Measurements from ENCODE around the gene PDIA5.
"Not testable (repeated sequence)": the region's sequence is repeated elsewhere in the genome, so short reads cannot be mapped to it uniquely, and the experiment has no call there.

The PDIA5 gene

GRCh38 chr3:123093696-123094095 lies 26.9 kb downstream of the PDIA5 start:
- DNase-seq (ENCODE audit: low read depth), result no peak

DNA sequence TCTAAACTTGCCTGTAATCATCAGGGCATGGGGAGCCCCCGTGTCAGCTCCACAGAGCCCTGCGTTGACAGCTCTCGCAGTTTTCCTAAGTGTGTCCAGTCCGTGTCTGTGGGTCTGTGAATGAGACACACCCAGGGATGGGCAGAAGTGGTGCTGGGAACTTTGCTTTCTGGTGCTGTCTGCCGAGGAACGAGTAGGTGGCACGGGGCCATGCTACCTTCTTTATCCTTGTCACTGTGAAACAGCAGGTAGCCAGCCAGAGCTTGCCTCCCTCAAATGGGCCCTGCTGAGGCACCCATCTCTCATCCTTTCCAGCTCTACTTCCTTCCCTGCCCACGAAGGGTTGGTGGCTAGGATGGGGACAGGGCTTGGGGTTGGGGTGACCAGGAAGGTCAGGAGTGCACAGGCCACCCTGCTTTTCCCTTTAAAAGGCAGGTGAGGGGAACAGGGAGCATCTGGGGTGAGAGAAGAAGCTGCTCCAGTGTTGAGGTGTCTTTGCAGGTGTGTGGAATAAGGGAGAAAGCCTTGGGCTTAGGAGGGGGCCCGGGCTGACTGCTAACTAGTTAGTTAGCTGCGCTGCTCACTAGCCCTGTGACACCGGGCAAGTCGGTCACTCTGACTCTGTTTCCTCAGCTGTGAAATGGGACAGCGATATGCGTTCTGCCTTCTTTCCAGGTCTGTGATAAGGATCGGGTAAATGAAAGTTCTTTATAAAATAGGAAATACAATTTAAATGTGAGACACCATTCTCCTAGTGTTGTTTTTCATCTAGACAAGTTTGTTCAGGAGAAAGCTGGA lies 27.9 kb downstream of the PDIA5 start:
- no peak for DNase-seq (ENCODE audit: low read depth)

DNA sequence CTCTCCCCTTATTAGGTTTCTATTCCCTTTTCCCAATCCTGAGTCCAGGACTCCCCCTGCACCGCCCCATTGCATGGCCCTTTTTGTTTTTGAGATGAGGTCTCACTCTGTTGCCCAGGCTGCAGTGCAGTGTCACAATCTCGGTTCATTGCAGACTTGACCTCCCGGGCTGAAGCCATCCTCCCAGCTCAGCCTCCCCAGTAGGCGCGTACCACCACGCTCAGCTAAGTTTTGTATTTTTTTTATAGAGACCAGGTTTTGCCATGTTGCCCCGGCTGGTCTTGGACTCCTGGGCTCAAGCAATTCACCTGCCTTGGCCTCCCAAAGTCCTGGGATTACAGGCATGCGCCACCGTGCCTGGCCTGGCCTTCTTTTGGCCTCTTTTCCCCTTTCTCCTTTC lies 29.3 kb downstream of the PDIA5 start:
- no peak for DNase-seq (ENCODE audit: low read depth)

DNA sequence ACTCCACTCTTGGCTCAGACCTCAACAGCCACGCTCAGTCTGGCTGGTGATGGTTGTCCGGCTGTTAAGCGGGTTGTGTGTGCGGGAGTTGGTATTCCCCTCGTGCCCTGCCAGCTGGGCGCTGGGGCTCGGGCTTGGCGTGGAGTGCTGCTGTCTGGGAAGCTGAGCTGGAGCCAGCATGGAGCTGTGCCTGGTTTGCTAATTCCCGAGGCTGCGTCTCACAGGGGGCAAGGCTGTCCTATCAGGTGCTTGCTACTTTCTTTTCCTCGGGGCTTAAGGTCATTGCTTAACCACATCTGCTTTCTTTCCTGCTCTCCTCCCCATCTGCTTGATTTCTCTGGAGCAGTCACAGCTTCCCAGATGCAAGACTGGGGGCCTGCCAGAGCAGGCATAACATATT lies 29.9 kb downstream of the PDIA5 start:
- DNase-seq (ENCODE audit: low read depth), result no peak

GRCh38 chr3:123098426-123099330 lies 31.9 kb downstream of the PDIA5 start:
- DNase-seq (ENCODE audit: low read depth), result no peak

DNA sequence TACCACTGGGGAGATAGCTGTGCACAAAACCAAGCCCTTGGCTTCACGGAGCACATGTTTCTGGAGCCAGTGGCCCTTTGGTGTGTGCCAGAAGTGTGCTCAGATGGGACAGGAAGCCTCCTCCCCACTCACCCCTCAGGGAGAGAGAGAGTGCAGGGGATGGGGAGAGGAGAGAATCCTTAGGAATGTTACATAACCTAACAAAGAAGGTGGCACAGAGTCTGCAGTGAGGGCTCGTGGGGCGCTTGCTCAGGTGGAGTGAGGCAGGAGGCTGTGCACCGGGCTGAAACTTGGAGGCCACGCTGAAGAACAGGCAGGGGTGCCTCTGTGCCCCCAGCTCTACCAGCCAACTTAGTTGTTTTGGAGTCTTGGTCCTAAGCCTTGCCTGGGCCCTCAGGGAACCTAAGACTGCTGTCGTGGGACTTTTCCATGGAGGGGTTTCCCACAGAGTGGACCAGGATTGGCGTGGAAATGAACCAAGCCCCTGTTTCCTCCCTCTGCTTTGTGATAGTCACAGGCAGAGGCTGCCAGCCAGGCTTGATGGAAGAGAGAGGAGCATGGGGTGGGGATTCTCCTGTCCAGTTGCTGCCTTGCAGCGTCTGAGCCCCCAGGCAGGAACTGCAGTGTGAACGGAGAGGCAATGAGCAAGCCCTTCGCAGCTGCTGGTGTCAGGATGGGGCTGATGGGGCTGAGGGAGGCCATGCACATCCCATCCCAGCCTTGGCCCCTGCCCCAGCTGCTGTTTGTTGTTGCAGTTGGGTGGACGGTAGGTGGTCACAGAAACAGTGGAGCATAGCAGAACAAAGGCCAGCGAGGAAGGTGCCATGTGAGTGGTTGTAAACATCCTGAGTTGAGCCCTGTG lies 32.7 kb downstream of the PDIA5 start:
- DNase-seq (ENCODE audit: low read depth), result no peak

DNA sequence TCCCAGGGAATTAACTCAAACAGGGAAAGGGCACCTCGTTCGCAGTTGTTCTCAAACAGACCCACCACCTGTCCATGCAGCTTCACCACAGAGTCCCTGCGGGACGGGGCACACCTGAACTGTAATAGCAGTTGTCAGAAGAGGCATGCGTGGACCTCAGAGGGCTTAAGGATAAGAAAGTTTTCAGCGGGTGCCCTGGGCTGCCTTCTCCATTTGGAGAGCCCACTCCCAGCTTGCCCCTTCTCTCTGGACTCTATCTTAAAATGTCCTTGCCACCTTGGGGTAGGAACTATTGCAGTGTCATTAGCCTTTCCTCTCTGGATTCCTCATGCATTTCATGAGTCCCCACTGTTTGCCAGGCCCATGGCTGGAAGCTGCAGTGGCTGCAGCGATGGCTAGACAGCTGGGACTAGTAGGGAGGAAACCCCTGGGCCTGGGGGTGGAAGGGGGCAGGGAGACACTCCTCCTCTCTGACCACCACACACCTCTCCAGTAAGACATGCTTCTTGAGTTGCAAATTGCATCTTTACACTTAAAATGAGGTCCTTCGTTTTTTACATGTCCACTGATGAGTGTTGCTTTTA lies 33.5 kb downstream of the PDIA5 start:
- no peak for DNase-seq (ENCODE audit: low read depth)

DNA sequence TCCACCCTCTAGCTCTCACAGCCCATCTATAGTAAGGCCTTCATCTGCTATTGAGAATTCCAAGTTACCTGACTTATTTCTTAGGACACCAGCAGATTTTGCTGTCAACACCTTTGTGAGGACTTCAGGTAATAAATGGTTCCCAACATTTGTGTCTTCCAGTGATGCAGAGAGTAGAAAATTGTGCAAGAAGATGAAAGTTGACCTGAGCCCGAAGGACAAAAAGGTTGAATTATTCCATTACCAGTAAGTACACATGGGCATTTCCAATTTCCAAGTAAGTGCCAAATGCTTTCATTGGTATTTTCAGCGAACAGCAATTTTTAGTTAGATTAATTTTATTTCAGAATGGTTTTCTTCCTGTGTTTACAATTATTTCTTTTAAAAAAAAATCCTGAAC lies 35.4 kb downstream of the PDIA5 start:
- no peak for DNase-seq (ENCODE audit: low read depth)

DNA sequence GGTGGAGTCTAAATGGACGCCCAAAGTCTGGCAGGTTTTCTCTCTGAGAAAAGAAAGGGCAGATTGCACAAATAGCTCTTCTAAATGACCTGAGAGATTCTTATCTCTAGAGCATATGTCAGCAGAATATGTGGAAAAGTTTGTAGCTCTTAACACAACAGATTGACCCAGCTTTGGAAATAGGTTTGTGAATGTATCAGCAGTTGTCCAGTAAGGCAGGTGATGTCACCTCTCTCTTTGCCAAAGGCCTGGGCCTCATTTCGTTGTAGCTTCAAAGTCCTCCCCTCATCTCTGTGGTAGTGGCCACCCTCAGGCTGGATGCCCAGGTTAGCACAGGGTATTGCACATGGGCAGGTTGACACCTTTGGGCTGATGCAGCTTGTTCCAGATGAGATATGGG lies 36.0 kb downstream of the PDIA5 start:
- DNase-seq (ENCODE audit: low read depth), result no peak

DNA sequence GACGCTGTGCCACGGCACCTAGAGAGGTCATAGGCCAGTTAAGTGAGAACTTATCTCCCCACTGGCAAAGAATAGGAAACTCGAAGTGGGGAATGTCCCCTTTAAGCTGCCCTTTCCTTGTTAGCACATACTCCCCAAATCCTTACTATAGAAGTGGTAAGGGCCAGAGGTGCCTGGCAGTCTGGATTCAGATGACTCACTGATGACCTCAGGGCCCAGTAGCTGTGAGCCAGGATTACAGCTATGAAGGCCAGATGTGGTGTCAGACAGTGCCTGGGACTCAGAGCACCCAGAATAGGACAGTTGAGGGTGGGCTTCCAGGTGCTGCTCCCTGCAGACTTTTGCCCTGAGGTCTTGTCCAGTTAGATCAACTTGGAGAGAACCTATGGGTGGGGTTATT lies 37.7 kb downstream of the PDIA5 start:
- DNase-seq (ENCODE audit: low read depth), result no peak

DNA sequence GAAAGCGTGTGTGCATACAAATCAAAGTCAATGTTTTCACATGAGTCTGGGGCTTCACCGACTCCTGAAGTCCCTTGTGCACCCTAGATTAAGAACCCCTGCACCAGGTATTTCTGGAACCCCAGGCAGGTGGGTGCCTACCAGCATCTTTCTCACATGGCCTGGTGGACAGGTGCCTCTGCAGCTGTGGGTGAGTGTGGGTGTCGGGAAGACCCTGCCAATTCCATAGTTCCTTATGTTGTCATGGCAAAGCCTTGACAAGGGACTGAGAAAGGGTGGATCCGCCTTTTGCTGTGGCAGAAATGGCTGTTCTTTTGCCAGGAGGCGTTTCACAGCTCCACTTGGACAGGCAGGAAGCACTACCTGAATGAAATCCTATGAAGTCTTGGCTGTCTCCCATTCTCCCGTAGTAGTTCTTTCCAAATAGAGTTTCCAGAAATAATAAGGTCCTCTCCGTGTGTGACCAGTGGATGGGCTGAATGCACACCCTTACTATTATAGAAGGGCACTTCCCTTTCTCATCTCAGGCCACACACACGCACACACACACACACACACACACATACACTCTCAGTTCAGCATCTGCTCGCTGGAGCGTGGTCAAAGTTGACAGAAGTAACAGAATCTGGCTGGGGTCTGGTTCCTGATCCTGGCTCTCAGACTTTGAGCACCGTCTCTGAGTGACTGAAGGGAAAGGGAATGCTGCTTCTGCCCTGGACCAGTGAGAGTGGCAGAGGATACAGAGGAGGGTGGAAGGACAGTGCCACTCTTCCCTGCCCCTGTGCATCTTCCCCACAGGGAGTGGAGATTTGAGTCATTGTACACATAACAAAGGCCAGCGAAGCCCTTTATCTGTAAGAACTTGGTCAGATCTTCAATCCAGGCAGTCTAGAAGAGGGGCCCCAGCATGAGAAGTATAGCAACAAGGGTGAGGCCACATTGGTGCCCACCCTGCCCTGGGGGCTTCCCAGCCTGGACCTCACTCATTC lies 38.7 kb downstream of the PDIA5 start:
- no peak for DNase-seq (ENCODE audit: low read depth)

- DNase-seq (ENCODE audit: low read depth), result no peak
Measured at GRCh38 chr3:123110282-123110975, 43.6 kb downstream of the PDIA5 start.

DNA sequence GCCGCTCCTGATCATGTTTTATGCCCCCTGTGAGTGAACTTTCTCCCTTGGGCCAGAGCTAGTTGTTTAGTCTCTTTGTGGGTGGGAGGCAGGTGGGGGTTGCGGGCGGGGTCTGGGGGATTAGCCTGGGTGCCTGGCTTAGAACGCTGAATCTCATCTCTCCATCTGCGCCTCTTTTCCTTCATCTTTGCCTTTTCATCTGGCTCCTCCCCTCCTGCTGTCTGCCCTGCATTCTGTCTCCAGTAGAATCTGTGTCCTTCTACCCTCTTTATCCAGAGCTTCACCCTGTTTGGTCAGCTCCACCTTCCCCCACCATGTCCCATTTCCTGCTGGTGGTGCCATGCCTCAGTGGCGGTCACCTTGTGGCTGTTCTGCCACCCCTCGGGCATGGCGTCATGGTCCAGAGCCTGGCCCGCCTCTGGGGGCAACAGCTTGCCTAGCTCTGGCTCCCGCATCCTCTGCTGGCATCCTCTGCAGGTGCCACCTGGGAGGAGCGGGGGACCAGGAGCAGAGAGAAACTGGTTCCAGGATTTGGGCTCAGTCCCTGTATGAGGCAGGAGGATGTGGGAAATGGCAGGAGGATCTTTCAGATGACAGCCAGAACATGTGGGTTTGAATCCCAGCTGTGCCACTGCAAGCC lies 44.3 kb downstream of the PDIA5 start:
- DNase-seq (ENCODE audit: low read depth), result no peak

GRCh38 chr3:123111640-123112039 lies 44.8 kb downstream of the PDIA5 start:
- DNase-seq (ENCODE audit: low read depth), result no peak

GRCh38 chr3:123112232-123112631 lies 45.4 kb downstream of the PDIA5 start:
- DNase-seq (ENCODE audit: low read depth), result no peak

GRCh38 chr3:123112656-123113055 lies 45.8 kb downstream of the PDIA5 start:
- DNase-seq (ENCODE audit: low read depth), result not testable (repeated sequence)

DNA sequence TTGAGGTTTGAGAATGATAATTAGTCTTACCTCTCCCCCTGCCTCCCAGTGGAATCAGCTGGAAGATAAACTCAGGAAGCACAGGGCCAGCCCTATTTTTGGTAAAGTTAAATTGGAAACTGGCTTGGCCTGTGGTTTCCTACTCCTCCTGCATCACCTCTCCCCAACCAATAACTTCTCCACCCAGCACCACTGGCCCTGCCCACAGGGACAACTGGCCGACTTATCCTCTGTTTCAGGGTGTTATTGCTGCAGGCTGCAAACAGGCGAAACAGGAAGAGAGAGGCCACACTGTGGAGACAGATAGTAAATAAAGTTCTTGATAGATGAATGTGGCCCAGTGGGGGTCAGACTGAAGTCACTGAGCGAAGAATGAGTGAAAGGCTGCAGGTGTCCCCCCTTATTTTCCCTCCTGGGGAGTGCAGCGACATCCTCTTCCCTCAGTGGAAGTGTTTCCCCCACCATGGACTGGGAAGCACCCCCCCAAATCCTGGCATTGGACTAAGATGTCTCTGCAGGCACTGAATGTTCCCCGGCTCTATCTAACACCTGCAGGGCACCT lies 47.1 kb downstream of the PDIA5 start:
- no peak for DNase-seq (ENCODE audit: low read depth)

DNA sequence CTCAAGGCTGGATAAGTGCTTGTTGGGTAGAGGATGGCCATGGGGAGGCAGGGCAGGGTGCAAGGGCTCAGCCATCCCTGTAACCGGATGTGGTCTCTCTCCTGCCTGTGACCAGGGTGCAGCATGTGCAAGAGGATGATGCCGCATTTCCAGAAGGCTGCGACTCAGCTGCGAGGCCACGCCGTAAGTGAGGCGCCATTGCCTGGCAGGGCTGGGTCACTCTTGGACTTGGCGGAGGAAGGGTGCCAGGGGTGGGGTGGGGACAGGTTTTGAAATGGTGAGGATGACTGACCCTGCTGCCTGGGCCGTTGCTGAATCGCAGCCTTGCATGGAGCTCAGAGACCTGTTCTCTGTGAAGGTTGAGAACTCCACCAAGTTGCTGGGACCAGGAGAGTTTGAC lies 49.3 kb downstream of the PDIA5 start:
- no peak for DNase-seq (ENCODE audit: low read depth)

DNA sequence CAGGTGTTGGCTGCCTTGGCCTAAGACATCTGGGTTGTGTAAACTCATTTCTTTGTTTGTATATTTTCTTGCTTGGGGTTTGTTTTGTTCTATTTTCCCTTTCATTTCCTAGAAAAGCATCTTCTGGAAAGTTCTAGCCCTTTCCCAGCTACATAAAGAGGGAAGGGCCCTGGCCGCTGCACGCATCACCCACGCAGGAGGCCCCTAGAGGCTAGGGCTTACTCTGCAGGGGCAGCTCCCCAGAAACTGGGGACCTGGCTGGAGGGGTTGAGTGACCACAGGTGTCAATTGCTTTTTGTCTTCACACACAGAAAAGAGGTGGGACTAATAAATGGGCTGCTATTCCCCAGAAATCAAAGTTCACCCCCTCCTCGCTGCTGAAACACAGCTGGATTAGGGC lies 52.6 kb downstream of the PDIA5 start:
- no peak for DNase-seq (ENCODE audit: low read depth)

Measured in activated gamma-delta T cell treated with anti-CD3 and anti-CD28 coated beads, Interleukin-2, amount 50 U/mL, for 16 hours (primary cell).